AG08395 (cell line): ENCODE data around the gene STK10.

Experiments used
- DNase-seq: peaks from one replicate; pipeline ENCODE4 v3.0.0; 2012; ENCODE audit warnings: mixed read lengths, low spot score

The STK10 gene

DNA sequence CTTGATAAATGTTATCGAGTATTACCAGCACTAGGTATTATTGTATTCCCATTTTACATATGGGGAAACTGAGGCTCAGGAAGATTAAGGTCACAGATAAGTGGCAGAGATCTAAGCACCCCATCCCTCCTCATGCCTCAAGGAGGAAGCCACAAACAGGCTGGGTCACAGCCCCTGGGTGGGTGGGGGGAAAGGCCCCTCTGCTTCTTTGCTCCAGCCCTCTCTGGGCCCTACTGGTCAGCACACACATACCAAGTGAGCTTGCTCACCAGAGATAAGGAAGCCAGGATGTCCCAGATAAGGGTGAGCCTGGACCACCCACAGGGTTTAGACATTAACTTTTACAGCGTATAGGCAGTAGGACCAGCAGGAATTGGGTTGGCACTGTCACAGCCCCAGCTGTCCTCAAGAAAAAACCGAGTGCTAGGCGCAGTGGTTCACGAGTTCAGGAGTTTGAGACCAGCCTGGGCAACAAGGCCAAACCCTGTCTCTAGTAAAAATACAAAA, 45.3 kb downstream of the STK10 start:
- no peak for DNase-seq

GRCh38 chr5:172141949-172142319, 46.1 kb downstream of the STK10 start:
- no peak for DNase-seq

GRCh38 chr5:172140866-172141265, 47.2 kb downstream of the STK10 start:
- no peak for DNase-seq

DNA sequence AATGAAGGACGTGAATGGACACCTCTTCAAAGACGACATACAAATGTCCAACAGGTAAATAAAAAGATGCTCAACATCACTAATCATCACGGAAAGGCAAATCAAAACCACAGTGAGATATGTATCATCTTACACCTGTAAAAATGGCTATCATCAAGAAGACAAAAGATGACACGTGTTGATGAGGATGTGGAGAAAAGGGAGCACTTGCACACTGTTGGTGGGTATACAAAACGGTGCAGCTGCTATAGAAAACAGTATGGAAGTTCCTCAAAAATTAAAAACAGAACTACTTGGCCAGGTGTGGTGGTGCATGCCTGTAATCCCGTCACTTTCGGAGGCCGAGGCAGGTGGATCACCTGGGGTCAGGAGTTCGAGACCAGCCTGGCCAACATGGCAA, 47.9 kb downstream of the STK10 start:
- no peak for DNase-seq

- DNase-seq, result no peak
These were observed 51.0 kb downstream of the STK10 start for GRCh38 chr5:172137046-172137445.

- peak; percentile 97 for DNase-seq
These were observed 54.5 kb downstream of the STK10 start for GRCh38 chr5:172133359-172134029.

- DNase-seq, result no peak
These were observed 56.3 kb downstream of the STK10 start for GRCh38 chr5:172131690-172132089.

- DNase-seq, result no peak
These were observed 58.6 kb downstream of the STK10 start for GRCh38 chr5:172129256-172129910.

DNA sequence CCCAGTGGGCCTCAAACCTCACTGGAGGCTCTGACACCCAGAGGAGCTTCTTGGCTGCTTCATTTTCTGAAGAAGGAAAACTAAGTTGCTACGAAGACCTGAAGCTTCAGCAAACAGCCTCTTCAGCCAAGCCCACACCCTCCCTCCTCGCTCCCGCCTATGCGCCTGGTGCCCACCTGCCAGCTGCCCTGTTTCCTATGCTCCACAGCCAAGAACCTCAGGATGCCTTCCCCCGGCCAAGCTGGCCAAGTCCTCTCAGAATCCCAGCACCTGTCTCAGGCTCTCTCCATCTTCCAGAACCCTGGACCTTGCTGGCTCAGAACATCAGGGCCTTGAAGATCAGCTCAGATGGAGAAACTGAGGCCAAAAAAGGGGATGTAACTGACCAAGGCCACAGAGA, 60.4 kb downstream of the STK10 start:
- DNase-seq, result no peak

DNA sequence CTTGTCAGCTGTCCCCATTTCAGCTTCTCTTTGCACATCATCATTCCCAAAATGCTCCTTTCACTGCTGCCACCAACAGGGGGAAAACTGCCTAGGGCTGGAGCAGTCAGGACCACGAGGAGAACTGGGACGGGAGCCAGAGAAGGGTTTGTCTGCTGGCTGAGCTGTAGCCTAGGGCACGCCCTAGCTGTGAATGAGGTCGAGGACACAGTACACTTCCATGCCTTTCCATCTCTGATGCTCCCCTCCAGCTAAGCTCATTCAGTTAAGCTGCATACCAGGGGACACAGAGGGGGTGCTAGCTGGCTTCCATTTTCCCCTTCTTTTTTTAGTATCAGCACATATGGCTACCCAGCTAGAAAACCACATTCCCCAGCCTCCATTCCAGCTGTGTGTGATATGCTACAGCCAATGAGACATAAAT, 64.7 kb downstream of the STK10 start:
- peak; percentile 93 for DNase-seq

DNA sequence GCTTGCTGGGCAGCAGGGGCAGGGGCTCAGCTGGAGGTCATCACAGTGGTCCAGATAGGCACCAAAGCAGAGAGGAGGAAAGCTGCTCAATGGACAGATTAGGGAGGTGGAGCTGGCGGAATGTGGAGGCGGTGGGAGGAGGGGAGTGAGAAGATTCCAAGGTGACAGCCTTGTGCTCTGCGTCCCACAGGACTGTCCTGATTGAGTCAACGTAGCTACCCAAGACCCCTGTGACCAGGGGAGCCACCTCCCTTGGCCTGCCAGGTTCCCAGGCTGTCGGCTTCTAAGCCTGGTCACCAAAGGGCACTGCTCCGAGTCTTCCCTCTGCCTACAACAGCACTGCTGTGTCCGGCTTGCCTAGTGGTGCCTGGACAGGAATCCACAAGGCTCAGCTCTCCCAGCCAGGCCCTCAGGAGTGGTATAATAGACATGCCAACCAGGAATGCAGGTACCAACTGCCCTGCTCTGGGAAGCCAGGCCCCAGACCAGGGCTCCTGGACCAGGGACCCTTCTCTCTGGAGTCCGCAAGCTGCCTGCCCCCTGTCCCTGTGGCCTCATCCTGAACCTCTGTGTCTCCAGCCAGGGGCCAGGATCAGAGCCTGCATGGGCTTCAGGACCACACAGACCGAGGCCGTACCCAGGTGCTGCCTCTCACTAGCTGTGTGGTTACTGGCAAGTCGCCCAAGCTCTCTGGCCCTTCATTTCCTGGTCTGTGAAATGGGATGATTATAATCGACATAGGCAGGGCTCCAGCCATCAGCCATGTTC, 67.9 kb downstream of the STK10 start:
- DNase-seq, result no peak

GRCh38 chr5:172118891-172119290, 69.1 kb downstream of the STK10 start:
- DNase-seq, result no peak

DNA sequence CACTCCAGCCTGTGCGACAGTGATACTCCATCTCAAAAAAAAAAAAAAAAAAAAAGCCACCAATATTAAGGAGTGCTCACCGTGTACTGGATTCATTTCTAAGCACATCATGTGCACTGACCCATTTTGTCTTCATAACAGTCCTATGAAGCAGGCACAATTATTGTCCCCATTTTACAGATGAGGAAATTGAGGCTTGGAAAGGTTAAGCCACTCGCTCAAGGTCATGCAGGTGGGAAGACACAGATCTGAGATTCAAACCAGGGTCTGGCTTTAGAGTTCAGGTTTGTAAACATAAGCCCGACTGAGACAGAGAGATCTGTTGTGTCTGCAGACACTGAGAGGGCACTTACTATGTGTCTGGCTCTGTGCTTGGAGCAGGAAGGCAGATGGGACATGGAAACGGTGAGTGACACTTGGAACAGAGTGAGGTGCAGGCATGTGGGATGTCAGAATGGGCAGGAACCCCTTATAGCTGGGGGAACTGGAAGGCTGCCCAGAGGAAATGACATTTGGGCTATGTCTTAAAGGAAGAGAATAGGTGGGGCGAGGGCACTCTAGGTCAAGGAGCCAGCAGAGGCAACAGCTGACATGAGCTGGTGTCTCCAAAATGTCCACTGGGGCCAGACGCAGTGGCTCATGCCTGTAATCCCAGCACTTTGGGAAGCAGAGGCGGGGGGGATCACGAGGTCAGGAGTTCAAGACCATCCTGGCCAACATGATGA, 69.9 kb downstream of the STK10 start:
- no peak for DNase-seq

- no peak for DNase-seq
These were observed 72.5 kb downstream of the STK10 start for GRCh38 chr5:172115541-172115982.

DNA sequence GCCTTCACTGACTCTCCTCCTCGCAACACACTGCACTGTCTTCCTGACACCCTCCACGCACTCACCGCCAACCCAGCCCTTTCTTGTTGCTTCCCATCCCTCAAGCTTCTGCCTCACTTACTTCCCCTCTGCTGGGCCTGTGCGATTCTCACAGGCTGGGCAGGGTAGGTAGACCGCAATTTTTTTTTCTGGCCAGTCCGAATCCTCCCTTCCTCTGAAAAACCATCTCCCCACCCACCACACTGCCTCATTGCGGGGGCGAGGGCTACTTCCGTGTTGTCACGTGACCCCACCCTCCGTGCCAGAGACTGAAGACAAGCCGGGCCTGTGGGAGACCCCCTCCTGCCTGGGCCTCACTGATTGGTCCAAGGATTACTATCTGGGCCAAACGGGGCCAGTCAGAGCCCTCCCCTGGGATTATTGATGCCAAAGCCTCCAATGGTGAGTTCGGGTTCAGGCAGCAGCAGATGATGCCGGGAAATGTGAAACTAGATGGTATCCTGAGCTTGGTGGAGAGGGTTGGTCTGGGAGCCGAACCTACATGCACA, 73.1 kb downstream of the STK10 start:
- DNase-seq, result no peak

- no peak for DNase-seq
These were observed 75.0 kb downstream of the STK10 start for GRCh38 chr5:172113036-172113435.

GRCh38 chr5:172111852-172112225, 76.2 kb downstream of the STK10 start:
- peak; percentile 61 for DNase-seq

- peak; percentile 69 for DNase-seq
These were observed 76.8 kb downstream of the STK10 start for GRCh38 chr5:172110921-172111851.

DNA sequence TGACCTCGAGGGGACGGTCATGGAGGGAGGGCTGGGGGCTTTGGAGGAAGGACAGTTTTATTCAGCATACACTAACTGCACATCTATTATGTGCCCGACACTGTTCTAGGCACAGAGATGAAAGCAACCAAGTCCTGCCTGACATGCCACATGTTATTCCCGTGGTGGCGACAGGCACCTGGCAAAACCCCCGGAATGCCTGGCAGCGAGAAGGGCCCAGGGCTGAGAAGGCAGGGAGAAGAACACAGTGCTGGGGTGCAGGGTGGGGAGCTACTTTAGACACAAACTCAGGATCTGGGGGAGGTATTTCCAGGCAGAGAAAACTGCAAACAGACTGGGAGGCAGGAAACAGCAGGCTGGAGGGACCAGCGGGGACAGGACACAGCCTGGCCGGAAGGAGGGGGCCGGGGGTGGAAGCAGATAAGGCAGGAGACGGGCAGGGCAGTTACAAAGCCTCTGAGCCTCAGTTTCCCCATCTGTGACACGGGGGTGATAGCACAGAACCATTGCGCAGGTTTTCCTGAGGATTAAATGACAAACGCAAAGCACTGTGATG, 77.7 kb downstream of the STK10 start:
- DNase-seq, result no peak

GRCh38 chr5:172109749-172110148, 78.3 kb downstream of the STK10 start:
- no peak for DNase-seq

- peak; percentile 76 for DNase-seq
These were observed 80.5 kb downstream of the STK10 start for GRCh38 chr5:172107571-172107970.
